Sigmoid colon (tissue), 4 donors: ENCODE data around the gene GALR1.

Experiments used
- EP300 ChIP-seq, 4 donors: sonication (generic); formaldehyde crosslinking; IDR thresholded peaks; one replicate each; pipeline ENCODE4 v1.6.1; 2017; ENCODE audit warnings: antibody characterized with exemption in 4 of 4
- POLR2A ChIP-seq, 2 donors: fragments of 450-650 bp; IDR thresholded peaks; one replicate each; pipeline ENCODE4 v1.6.1; 2016; ENCODE audit warnings: antibody characterized with exemption in 2 of 2, mild to moderate bottlenecking in 2 of 2, moderate library complexity in 2 of 2
- POLR2AphosphoS5 ChIP-seq, 4 donors: sonication (generic); formaldehyde crosslinking; IDR thresholded peaks; one replicate each; pipeline ENCODE4 v1.6.1; 2017; ENCODE audit warnings: antibody characterized with exemption in 4 of 4
- TF ChIP-seq, protein P1 (sequence below), 4 experiments: fragments of 450-650 bp in 3 of 4; fragments of 200-600 bp in 1 of 4; IDR thresholded peaks; one replicate each; pipeline ENCODE4 v1.5.1; 2016 to 2019; ENCODE audit warnings: antibody characterized with exemption in 4 of 4, mild to moderate bottlenecking in 3 of 4, moderate library complexity in 2 of 4

DNA sequence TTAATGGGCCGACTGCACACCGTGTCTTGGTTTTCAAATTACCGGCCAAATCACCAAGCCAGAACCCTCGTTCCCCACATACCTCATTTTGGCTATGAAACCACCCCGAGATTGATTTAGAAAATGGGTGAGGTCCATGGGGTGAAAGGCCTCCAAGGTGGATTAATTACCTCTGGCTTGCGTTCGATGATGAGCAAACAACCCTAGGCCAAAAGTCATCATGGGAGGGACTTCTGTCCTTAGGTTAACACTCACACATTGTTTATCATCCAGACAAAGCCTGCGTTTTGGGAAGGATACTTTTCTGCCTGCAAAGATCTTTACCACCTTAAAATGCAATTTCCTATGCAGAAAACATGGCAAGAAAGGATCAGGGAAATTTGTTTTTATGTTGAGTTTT is 48.5 kb downstream of the GALR1 start:
- TF ChIP-seq, protein P1, sequence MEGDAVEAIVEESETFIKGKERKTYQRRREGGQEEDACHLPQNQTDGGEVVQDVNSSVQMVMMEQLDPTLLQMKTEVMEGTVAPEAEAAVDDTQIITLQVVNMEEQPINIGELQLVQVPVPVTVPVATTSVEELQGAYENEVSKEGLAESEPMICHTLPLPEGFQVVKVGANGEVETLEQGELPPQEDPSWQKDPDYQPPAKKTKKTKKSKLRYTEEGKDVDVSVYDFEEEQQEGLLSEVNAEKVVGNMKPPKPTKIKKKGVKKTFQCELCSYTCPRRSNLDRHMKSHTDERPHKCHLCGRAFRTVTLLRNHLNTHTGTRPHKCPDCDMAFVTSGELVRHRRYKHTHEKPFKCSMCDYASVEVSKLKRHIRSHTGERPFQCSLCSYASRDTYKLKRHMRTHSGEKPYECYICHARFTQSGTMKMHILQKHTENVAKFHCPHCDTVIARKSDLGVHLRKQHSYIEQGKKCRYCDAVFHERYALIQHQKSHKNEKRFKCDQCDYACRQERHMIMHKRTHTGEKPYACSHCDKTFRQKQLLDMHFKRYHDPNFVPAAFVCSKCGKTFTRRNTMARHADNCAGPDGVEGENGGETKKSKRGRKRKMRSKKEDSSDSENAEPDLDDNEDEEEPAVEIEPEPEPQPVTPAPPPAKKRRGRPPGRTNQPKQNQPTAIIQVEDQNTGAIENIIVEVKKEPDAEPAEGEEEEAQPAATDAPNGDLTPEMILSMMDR (IDR thresholded peaks at IDR 0.05): no peak
- TF ChIP-seq EP300 (IDR thresholded peaks at IDR 0.05) (no peak), POLR2A (IDR thresholded peaks at IDR 0.05) (no peak), POLR2AphosphoS5 (IDR thresholded peaks at IDR 0.05) (no peak)
